ENCODE measurements around the gene MORN1.

The MORN1 gene

GRCh38 chr1:2386636-2387611 is 4.4 kb downstream of the MORN1 start:
- no peak for DNase-seq (ENCODE audit: low read depth)

GRCh38 chr1:2385606-2386280 is 5.6 kb downstream of the MORN1 start:
- no peak for DNase-seq (ENCODE audit: low read depth)

DNA sequence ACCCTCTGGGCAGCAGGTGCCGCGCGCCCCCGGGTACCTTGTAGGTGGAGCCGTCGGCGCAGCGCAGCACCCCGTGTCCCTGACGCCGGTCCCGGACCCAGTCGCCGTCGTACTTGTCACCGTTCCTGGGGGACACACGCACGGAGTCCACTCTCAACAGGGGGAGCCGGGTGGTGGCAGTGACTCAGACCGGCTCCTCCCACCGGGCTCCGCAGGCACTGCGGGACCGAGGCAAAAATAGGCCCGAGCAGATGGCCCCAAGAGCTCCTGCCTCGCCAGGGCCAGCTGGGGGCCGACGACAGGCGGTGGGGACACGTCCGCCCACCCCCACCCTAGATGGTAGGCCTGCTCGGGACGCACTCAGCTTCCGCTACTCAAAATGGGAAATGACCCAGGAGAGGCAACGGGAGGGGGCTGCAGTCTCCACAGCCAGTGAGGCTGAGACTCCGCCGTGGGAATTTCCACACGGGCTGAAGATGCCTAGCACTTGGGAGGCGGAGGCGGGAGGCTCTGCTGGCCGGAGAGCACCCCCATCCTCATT is 6.3 kb downstream of the MORN1 start:
- DNase-seq (ENCODE audit: low read depth), result no peak

DNA sequence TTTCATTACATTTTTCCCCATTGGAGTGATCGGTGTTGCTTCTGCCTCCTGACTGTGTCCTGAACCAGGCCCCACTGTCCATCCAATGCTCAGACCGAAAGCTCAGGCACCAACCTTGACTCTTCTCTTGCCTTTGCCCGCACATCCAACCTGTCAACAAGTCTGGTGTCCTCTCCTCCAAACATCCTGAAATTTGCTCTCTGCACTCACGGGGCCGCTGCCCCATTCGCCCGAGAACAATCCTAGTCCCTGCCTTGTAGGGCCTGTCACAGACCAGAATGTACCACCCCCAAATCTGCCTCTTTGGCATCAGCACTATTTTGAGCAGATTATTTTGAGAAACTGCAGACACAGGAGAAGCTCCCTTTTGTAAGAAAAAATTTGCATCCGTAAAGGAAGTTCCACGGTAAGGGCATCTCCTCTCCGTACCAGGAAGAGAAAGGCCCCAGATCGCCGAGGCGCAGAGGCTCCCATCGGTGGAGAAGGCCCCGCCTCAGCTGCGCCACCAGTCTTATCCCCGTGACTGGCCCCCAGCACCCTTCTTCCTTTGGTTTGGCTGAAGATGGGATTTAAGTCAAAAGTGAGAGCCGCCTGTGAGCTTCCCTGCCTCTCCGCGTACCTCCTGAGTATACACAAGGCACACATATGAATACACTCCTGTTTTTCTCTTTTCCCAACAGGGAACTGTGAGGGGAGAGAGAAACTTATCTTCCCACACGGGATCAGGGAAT is 7.1 kb downstream of the MORN1 start:
- no peak for DNase-seq (ENCODE audit: low read depth)

DNA sequence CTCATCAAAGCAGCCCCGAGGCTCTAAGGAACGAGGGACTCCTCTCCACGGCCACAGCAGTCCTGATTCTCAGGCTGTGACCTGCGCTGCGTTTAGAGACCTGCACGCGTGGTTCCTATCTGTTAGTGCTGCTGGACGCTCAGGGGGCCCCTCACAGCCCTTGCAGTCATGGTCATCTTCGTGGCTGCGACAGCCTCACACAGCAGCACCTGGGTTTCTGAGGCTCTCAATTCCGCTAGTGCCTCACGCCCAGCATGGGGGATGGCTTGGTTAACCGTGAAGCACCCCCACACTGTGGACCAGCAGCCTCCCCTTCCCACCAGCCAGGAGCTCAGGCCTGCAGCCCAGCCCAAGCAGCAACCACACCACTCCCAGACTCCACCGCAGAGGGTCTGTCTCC is 7.8 kb downstream of the MORN1 start:
- no peak for DNase-seq (ENCODE audit: low read depth)

- peak; percentile 28 for DNase-seq (ENCODE audit: low read depth)
Observed at GRCh38 chr1:2382621-2383361, 8.6 kb downstream of the MORN1 start.

DNA sequence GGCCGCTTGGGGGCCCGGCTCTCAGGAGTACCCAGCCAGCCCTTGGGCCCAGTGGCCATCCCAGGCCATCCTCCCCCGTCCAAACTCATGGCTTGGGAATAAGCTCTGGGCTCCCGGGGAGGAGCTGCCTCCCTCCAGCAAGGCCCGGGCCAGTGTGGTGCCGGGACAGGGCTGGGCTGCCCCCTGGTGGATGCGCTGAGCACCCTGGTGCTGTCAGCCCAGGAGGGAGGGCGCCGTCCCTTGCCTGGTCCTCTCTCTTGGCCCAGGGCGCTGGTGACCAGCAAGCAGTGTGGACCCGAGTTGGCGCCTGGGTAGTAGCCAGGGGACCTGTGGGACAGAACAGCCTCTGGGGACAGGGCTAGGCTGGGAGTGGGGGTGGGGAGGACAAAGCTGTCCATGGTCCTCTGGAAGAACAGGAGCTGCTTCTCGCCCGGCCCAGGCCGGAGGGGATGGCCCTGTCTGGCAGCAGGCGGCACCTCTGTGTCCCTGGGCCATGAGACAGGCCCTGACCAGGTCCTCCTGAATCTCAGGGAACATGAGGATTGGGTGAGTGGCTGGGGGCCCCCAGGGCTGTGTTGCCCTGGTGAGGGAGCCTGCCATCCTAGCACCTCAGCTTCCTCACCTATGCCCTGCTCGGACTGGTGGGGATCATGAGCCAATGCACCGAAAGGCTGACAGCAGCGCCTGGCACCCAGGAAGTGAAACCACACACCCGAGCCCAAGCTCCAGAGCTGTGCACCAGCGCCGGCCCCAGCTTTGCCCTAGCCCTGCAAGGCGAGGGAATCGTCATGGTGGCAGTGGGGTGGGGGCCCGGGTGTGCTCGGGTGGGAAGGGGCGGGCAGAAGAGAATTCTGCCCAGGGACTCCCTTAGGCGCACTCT is 9.4 kb downstream of the MORN1 start:
- DNase-seq (ENCODE audit: low read depth), result peak; percentile 68

GRCh38 chr1:2380816-2381591 is 10.3 kb downstream of the MORN1 start:
- no peak for DNase-seq (ENCODE audit: low read depth)

DNA sequence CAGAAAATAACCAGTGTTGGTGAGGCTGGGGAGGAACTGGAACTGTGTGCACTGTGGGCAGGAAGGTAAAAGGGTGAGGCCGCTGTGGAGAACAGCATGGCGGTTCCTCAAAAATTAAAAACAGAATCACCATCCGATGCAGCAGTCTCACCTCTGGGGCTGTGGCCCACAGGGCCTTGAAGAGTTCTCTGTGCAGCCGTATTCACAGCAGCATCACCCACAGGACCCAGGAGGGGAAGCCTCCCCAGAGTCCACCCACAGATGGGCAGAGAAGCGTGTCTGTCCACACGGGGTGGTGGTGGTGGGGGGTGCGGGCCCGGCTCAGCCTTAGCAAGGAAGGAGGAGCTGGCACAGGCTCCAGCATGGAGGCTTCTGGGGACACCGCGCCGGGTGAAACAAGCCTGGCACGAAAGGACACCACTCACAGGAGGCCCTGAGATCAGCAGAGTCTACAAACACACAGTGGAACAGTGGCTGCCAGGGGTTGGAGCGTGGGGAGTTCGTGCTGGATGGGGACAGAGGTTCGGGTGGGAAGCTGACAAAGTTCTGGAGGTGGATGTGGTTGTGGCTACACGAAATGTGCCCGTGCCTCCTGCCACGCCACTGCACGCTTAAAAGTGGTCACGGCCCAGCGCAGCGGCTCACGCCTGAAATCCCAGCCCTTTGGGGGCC is 11.5 kb downstream of the MORN1 start:
- no peak for DNase-seq (ENCODE audit: low read depth)

- DNase-seq (ENCODE audit: low read depth), result no peak
Observed at GRCh38 chr1:2378956-2379732, 12.2 kb downstream of the MORN1 start.

- no peak for DNase-seq (ENCODE audit: low read depth)
Observed at GRCh38 chr1:2378441-2378851, 12.9 kb downstream of the MORN1 start.

DNA sequence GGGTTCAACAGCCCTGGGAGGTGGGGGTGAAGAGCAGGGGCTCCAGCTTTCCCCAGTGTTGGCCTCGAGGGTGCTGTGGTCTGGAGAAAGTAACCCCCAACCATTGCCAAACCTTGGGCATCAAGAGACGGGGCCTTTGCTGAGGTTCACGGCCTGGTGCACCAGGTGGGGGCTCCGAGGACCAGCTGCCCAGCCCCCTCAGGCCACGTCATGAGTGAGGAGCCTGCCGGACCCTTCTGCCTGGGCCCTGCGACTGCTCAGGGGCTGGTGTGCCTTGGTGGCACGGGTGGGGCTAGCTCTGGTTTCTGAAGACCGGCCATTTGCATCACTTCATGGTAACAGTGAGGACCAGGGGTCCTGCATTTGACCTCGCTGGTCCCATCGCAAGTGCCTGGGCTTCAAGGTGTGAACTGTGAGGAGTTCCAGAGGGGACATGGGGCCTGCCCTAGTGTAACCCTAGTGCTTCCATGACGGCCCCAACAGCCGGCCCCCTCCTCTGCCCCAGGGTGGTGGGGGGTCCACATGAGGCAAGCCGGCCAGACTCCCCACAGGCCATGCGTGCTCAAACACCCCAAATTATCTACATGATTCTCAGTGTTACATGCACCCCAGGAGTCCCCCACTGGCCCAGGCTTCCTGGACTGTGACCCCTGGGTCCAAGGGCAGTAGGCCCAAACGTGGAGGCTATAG is 13.5 kb downstream of the MORN1 start:
- DNase-seq (ENCODE audit: low read depth), result no peak

GRCh38 chr1:2376931-2377672 is 14.3 kb downstream of the MORN1 start:
- DNase-seq (ENCODE audit: low read depth), result no peak

- no peak for DNase-seq (ENCODE audit: low read depth)
Observed at GRCh38 chr1:2376261-2376741, 15.1 kb downstream of the MORN1 start.

DNA sequence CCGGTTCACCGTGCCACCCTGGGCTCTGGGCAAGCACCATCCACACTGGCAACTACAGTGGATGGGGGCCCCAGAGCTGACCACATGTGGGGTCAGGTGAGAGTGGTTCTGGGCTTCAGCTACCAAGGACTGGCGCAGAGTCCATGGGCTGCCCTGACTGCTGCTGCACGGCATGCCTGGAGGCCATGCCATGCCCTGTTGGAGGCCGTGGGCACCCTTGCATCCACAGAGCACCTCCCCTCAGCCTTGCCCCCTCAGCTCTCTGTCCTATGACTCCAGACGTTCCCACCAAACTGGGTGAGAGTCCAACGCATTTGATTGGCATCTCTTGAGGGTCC is 15.5 kb downstream of the MORN1 start:
- DNase-seq (ENCODE audit: low read depth), result no peak

GRCh38 chr1:2375246-2375922 is 16.0 kb downstream of the MORN1 start:
- no peak for DNase-seq (ENCODE audit: low read depth)
